Peyer's patch (tissue), 4 donors: ENCODE measurements around the gene SYNPO2.
"Not testable (repeated sequence)": the region's sequence is repeated elsewhere in the genome, so short reads cannot be mapped to it uniquely, and the experiment has no call there.

Experiments used
- CTCF ChIP-seq, 6 experiments: fragments of 450-650 bp in 4 of 6; fragments of 200-600 bp in 2 of 6; sonication (generic) in 1 of 6; IDR thresholded peaks; one replicate each; pipeline ENCODE4 v1.5.1; 2017 to 2019; ENCODE audit warnings: antibody characterized with exemption in 6 of 6, mild to moderate bottlenecking in 3 of 6, moderate library complexity in 1 of 6
- POLR2A ChIP-seq, 2 donors: fragments of 450-650 bp; IDR thresholded peaks; one replicate each; pipeline ENCODE4 v1.5.1; 2017; ENCODE audit warnings: antibody characterized with exemption in 2 of 2, mild to moderate bottlenecking in 2 of 2, moderate library complexity in 2 of 2

- TF ChIP-seq CTCF, POLR2A (IDR thresholded peaks at IDR 0.05): not testable (repeated sequence)
Observed at GRCh38 chr4:119010221-119010620, 121.6 kb downstream of the SYNPO2 start.
